ENCODE data around the gene ASRGL1. TPM values are rescaled to one million over a fixed set of nuclear protein-coding genes. Genes with fewer than 3 reads are reported as not detected.

Gene ASRGL1
- total RNA-seq, 4 donors from 2014 or later = 0.66 to 7.6 (median 4.4) TPM; not detected in 1

GRCh38 chr11:62435846-62436660, 98.8 kb downstream of the ASRGL1 start:
- DNase-seq = no peak
- no peak for TF ChIP-seq POLR2A (IDR thresholded peaks at IDR 0.05)
- TF ChIP-seq, protein P1, sequence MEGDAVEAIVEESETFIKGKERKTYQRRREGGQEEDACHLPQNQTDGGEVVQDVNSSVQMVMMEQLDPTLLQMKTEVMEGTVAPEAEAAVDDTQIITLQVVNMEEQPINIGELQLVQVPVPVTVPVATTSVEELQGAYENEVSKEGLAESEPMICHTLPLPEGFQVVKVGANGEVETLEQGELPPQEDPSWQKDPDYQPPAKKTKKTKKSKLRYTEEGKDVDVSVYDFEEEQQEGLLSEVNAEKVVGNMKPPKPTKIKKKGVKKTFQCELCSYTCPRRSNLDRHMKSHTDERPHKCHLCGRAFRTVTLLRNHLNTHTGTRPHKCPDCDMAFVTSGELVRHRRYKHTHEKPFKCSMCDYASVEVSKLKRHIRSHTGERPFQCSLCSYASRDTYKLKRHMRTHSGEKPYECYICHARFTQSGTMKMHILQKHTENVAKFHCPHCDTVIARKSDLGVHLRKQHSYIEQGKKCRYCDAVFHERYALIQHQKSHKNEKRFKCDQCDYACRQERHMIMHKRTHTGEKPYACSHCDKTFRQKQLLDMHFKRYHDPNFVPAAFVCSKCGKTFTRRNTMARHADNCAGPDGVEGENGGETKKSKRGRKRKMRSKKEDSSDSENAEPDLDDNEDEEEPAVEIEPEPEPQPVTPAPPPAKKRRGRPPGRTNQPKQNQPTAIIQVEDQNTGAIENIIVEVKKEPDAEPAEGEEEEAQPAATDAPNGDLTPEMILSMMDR (IDR thresholded peaks at IDR 0.05) = no peak
- intact Hi-C loops (cut with DNase I) = no loop called here
- 51 to 71% methylated on average over 5 of the region's 5 CpGs for WGBS, 2 donors
- Histone ChIP-seq H3K4me1 (peaks cover 5 to 69% (median 15%) of the 10 kb centered on the region in 3 donors), H3K27ac (peak overlapping the region in 3 of 4 donors; percentile 25 to 82 (median 63)), H3K9me3 (no peaks in the 10 kb centered on the region), H3K27me3 (no peaks in the 10 kb centered on the region), H3K4me3 (no peak overlapping the region), H3K36me3 (no peaks in the 10 kb centered on the region)

DNA sequence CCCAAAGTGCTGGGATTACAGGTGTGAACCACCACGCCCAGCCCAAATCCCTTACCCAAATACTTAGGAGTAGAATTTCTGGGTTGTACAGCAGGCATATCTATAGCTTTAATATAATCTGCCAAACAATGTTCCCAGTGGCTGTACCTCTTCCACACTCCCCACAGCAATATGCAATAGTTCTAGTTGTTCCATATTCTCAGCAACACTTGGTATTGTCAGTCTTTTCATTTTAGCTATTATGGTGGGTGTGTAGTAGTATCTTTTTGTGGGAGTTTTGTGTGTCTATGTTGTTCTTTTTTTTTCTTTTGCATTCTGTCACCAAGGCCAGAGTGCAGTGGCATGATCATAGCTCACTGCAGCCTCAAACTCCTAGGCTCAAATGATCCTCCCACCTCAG, 100.4 kb downstream of the ASRGL1 start:
- Histone ChIP-seq H3K27me3 (no peaks in the 10 kb centered on the region), H3K36me3 (no peaks in the 10 kb centered on the region), H3K9me3 (no peaks in the 10 kb centered on the region), H3K27ac (no peak overlapping the region), H3K4me1 (peaks cover 5 to 58% (median 5%) of the 10 kb centered on the region in 3 donors), H3K4me3 (no peak overlapping the region)
- intact Hi-C loops (cut with DNase I) = no loop called here
- WGBS, 2 donors = 59 to 71% methylated on average over 1 of the region's 1 CpG
- TF ChIP-seq, protein P1 (IDR thresholded peaks at IDR 0.05) = no peak
- no peak for TF ChIP-seq POLR2A (IDR thresholded peaks at IDR 0.05)
- DNase-seq = no peak

- Histone ChIP-seq H3K9me3 (no peaks in the 10 kb centered on the region), H3K4me3 (no peak overlapping the region), H3K36me3 (no peaks in the 10 kb centered on the region), H3K27me3 (no peaks in the 10 kb centered on the region), H3K27ac (no peak overlapping the region), H3K4me1 (peaks cover 3 to 53% (median 5%) of the 10 kb centered on the region in 3 donors)
- DNase-seq = no peak
- TF ChIP-seq, protein P1 (IDR thresholded peaks at IDR 0.05) = no peak
- 82 to 83% methylated on average over 4 of the region's 4 CpGs for WGBS, 2 donors
- intact Hi-C loops (cut with DNase I) = no loop called here
Measured at GRCh38 chr11:62438641-62439040, 101.4 kb downstream of the ASRGL1 start.

DNA sequence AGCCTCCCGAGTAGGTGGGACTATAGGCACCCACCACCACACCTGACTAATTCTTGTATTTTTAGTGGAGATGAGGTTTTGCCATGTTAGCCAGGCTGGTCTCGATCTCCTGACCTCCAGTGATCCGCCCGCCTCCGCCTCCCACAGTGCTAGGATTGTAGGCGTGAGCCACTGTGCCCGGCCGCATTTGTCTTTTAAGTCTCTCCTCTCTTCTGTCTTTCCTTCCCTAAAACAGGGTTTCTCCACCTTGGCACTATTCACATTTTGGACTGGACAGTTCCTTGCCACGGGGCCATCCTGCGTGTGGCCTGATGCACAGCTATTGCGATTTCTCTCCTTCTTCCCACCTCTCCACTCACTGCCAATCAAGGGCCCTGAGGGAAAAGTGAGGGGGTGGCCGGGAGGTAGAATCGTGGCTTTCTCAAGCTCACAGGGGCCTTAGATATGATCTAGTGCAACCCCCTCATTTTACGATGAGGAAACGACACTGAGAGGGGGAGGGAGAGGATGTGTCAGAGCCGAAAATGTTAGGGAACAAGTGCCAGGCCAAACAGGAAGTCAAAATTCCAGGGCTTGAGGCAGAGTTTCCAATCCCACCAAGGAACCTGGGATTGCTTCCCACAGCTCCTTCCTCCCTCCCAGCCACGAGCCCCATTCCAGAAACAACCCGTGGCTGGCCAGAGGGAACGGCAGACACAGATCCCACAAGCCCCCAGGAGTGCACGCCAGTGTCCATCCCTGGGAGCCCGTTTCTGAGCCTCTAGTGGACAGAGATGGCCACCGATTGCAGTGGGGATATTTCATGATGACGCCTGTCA, 102.7 kb downstream of the ASRGL1 start:
- TF ChIP-seq, protein P1 (IDR thresholded peaks at IDR 0.05) = no peak
- no peak for TF ChIP-seq POLR2A (IDR thresholded peaks at IDR 0.05)
- Histone ChIP-seq H3K9me3 (no peaks in the 10 kb centered on the region), H3K27ac (peak overlapping the region; percentile 54 to 86 (median 75)), H3K27me3 (no peaks in the 10 kb centered on the region), H3K36me3 (no peaks in the 10 kb centered on the region), H3K4me3 (no peak overlapping the region), H3K4me1 (peaks cover 15 to 54% (median 17%) of the 10 kb centered on the region in 3 donors)
- no peak for DNase-seq
- intact Hi-C loops (cut with DNase I) = no loop called here
- 66 to 67% methylated on average over 10 to 23 of the region's 23 CpGs for WGBS, 2 donors

Other genes with a start within 250 kb of the ASRGL1 start
- 10 to 100 TPM; 33.8 to 84.0 (median 53.1) TPM for gene INCENP, start 213.4 kb upstream of the ASRGL1 start, total RNA-seq
- not detected for gene SCGB1D1, start 147.2 kb upstream of the ASRGL1 start, total RNA-seq
- 1 to 10 TPM in 1 of 4 donors, not detected in 3; 1.6 TPM for gene SCGB2A1, start 128.8 kb upstream of the ASRGL1 start, total RNA-seq
- gene SCGB1D2, start 95.2 kb upstream of the ASRGL1 start, total RNA-seq = 1 to 10 TPM in 1 of 4 donors, not detected in 3; 1.5 TPM
- 10 to 100 TPM in 1 of 4 donors, not detected in 3; 28.7 TPM for gene SCGB2A2, start 67.3 kb upstream of the ASRGL1 start, total RNA-seq
- not detected for gene SCGB1D4, start 38.4 kb upstream of the ASRGL1 start, total RNA-seq
- gene SCGB1A1, start 81.6 kb downstream of the ASRGL1 start, total RNA-seq = 1 to 10 TPM in 2 of 4 donors, not detected in 2; 5.9 to 6.6 TPM
- 1,000 to 10,000 TPM in 2 of 4 donors, 100 to 1,000 TPM in 2; 695 to 1,250 (median 954) TPM for gene AHNAK, start 209.4 kb downstream of the ASRGL1 start, total RNA-seq
- 1,000 to 10,000 TPM; 1,144 to 2,095 (median 1,685) TPM for gene EEF1G, start 236.4 kb downstream of the ASRGL1 start, total RNA-seq